Panc1 (cell line): ENCODE results near the gene PKD1. TPM values are rescaled to one million over a fixed set of nuclear protein-coding genes. Genes with fewer than 3 reads are reported as not detected.
A peak's percentile ranks its signal among the peaks of the same experiment; 100 is the strongest.

ENCODE experiments used
- ATAC-seq: fragments of 200-7000 bp; cut with Tn5 transposase; 2 replicates; pipeline ENCODE4 v1.9.1; 2020; ENCODE audit warnings: mild to moderate bottlenecking, moderate library complexity
- BruUV-seq: library from RNA; stranded (reverse); fragments of 400-500 nt; replicated peaks from 2 replicates; lab custom pipeline; 2021; lab: Mats Ljungman, UMichigan
- CTCF ChIA-PET: fragments of 300-600 bp; sonication (Branson Sonifier 250); formaldehyde crosslinking; loops from one replicate; lab custom pipeline; 2022; ENCODE audit warnings: antibody characterized with exemption; lab: Charles Lee
- POLR2A ChIA-PET: fragments of 300-600 bp; sonication (Branson Sonifier 250); formaldehyde crosslinking; loops from one replicate; lab custom pipeline; 2022; ENCODE audit warnings: antibody characterized with exemption; lab: Charles Lee
- DNase-seq: peaks from one replicate; pipeline ENCODE4 v3.0.0-alpha.2; 2010; ENCODE audit warnings: low read depth, low spot score
- H3K27ac ChIP-seq: 2 replicates; pipeline ENCODE4 v1.5.1; 2011; ENCODE audit warnings: mild to moderate bottlenecking, low read length, inconsistent platforms
- H3K27me3 ChIP-seq: fragments of 200-500 bp; sonication (Bioruptor generic); 2 replicates; pipeline ENCODE4 v1.6.0; 2014; ENCODE audit warnings: low read length, inconsistent platforms; ENCODE audit not compliant: control insufficient read depth, insufficient read depth
- H3K36me3 ChIP-seq: fragments of 200-500 bp; sonication (Bioruptor generic); 2 replicates; pipeline ENCODE4 v1.5.1; 2014; ENCODE audit warnings: inconsistent platforms, mild to moderate bottlenecking, low read length, moderate library complexity; ENCODE audit not compliant: control insufficient read depth, insufficient read depth
- H3K4me1 ChIP-seq: 2 replicates; pipeline ENCODE4 v1.5.1; 2011; ENCODE audit warnings: inconsistent platforms, mild to moderate bottlenecking, low read length, moderate library complexity; ENCODE audit not compliant: control insufficient read depth, insufficient read depth
- H3K4me3 ChIP-seq, 2 experiments: 2 replicates each; pipeline ENCODE4 v1.5.1; 2011 to 2012; ENCODE audit warnings: low read depth in 2 of 2, low read length in 2 of 2, mild to moderate bottlenecking in 2 of 2, inconsistent platforms in 1 of 2, moderate library complexity in 1 of 2
- H3K9me3 ChIP-seq: fragments of 200-500 bp; sonication (Bioruptor generic); 2 replicates; pipeline ENCODE4 v1.5.1; 2014; ENCODE audit warnings: low read depth, mild to moderate bottlenecking, inconsistent platforms, low read length, moderate library complexity; ENCODE audit not compliant: control insufficient read depth, insufficient read depth
- CTCF ChIP-seq: fragments of 450-650 bp; IDR thresholded peaks from 2 replicates; pipeline ENCODE4 v1.5.1; 2017; ENCODE audit warnings: mild to moderate bottlenecking
- POLR2AphosphoS5 ChIP-seq: IDR thresholded peaks from 2 replicates; pipeline ENCODE4 v1.6.1; 2012; ENCODE audit warnings: mild to moderate bottlenecking, low read depth, low read length, moderate library complexity
- REST ChIP-seq, 2 experiments: IDR thresholded peaks; 2 replicates each; pipeline ENCODE4 v1.6.1; 2011 to 2012; ENCODE audit warnings: low read depth in 2 of 2, control low read depth in 1 of 2, low read length in 1 of 2, mild to moderate bottlenecking in 1 of 2, moderate library complexity in 1 of 2; ENCODE audit not compliant: insufficient read depth in 1 of 2
- SIN3A ChIP-seq: IDR thresholded peaks from 2 replicates; pipeline ENCODE4 v1.6.1; 2012; ENCODE audit warnings: low read depth, mild to moderate bottlenecking, low read length, moderate library complexity, borderline replicate concordance; ENCODE audit not compliant: insufficient read depth
- TCF7L2 ChIP-seq: IDR thresholded peaks from 2 replicates; pipeline ENCODE4 v1.6.1; 2011; ENCODE audit warnings: mild to moderate bottlenecking, low read depth, low read length, inconsistent platforms
- in situ Hi-C: cut with HindIII; loops from 2 replicates; pipeline ENCODE4 v1.10.0; 2016; ENCODE audit warnings: low sequenced_read_pairs, low pct_unique_long_range_greater_than_20kb
- intact Hi-C: fragments of 100-400 bp; cut with micrococcal nuclease; formaldehyde crosslinking; loops from one replicate; pipeline ENCODE4 v1.10.0; 2022; ENCODE audit not compliant: unreplicated experiment
- total RNA-seq: library from RNA; stranded (reverse); gene quantifications from one replicate; pipeline ENCODE4 v1.2.1, GENCODE V29; 2021; ENCODE audit not compliant: unreplicated experiment

The PKD1 gene
- total RNA-seq, 1 experiment from 2014 or later: 279 TPM

- H3K27ac ChIP-seq: no peak overlapping the region
- POLR2A ChIA-PET: interaction anchor here (0.7 kb wide), 1 partner anchor 48 kb away, joined by 6 read pairs; no protein-coding TSS in a partner anchor
- DNase-seq (no peak), ATAC-seq (peak; percentile 37)
- CTCF ChIA-PET: interaction anchor here (0.6 to 1.9 kb wide), 5 partner anchors 8 to 693 kb away, joined by 4 to 12 read pairs (median 4); partner anchors contain the start of gene TSC2
- intact Hi-C loops (no loop called here), in situ Hi-C loops (no loop called here)
- no peak overlapping the region for H3K4me3 ChIP-seq
- H3K4me1 ChIP-seq: no peaks in the 10 kb centered on the region
- no peaks in the 10 kb centered on the region for H3K9me3 ChIP-seq
- no peaks in the 10 kb centered on the region for H3K36me3 ChIP-seq
- TF ChIP-seq SIN3A: no peak
- no peak for TF ChIP-seq TCF7L2
- no peak for TF ChIP-seq REST (IDR thresholded peaks at IDR 0.05; ENCODE audit: insufficient read depth in 1 of 2, low read depth in 2 of 2, low read length in 1 of 2)
- TF ChIP-seq POLR2AphosphoS5: no peak
- no peak; the same call in 1 of the 2 replicates for TF ChIP-seq CTCF
- BruUV-seq: no TSS peak
- no peaks in the 10 kb centered on the region for H3K27me3 ChIP-seq
Observed at GRCh38 chr16:2056077-2056476, 79.6 kb downstream of the PKD1 start.

GRCh38 chr16:2054543-2055245 lies 81.0 kb downstream of the PKD1 start:
- H3K4me3 ChIP-seq: no peak overlapping the region
- H3K4me1 ChIP-seq: no peaks in the 10 kb centered on the region
- intact Hi-C loops: no loop called here
- no peaks in the 10 kb centered on the region for H3K36me3 ChIP-seq
- ATAC-seq (no peak), DNase-seq (no peak)
- no peaks in the 10 kb centered on the region for H3K9me3 ChIP-seq
- in situ Hi-C loops: no loop called here
- ChIA-PET CTCF (no interaction called here), POLR2A (no interaction called here)
- no peak overlapping the region for H3K27ac ChIP-seq
- no peaks in the 10 kb centered on the region for H3K27me3 ChIP-seq
- BruUV-seq: no TSS peak
- TF ChIP-seq REST (IDR thresholded peaks at IDR 0.05; ENCODE audit: insufficient read depth in 1 of 2, low read depth in 2 of 2, low read length in 1 of 2) (no peak), POLR2AphosphoS5 (no peak), TCF7L2 (no peak), CTCF (no peak), SIN3A (no peak)
